ENCODE measurements around the gene PINLYP. TPM values are rescaled to one million over a fixed set of nuclear protein-coding genes. Genes with fewer than 3 reads are reported as not detected.

The PINLYP gene
- total and polyA plus RNA-seq, 2 of the 13 experiments (the other 11 are each of a cell fraction or from before 2014, with no cell fraction given) = 0.21 to 0.24 TPM

- TF ChIP-seq ZNF337 (CRISPR knock-in tag; IDR thresholded peaks at IDR 0.05; ENCODE audit: borderline replicate concordance, low read depth) (no peak), ZNF775 (CRISPR knock-in tag; IDR thresholded peaks at IDR 0.05; ENCODE audit: borderline replicate concordance) (no peak), HOXA9 (CRISPR knock-in tag; IDR thresholded peaks at IDR 0.05; ENCODE audit: borderline replicate concordance) (no peak), ZNF563 (CRISPR knock-in tag; IDR thresholded peaks at IDR 0.05) (0 out of 2 replicates have a peak, but pooled peaks have one; percentile 27), ZNF761 (CRISPR knock-in tag; conservative IDR thresholded peaks at IDR 0.05) (peak; percentile 24; the same call in 1 of the 2 replicates), SOX13 (IDR thresholded peaks at IDR 0.05) (no peak), SOX13 (CRISPR knock-in tag; conservative IDR thresholded peaks at IDR 0.05 in 1 of 2, IDR thresholded peaks at IDR 0.05 in 1 of 2) (no peak), ZNF569 (CRISPR knock-in tag; IDR thresholded peaks at IDR 0.05; ENCODE audit: borderline replicate concordance) (no peak), ZNF777 (CRISPR knock-in tag; IDR thresholded peaks at IDR 0.05) (no peak), BORCS8-MEF2B (CRISPR knock-in tag; IDR thresholded peaks at IDR 0.05) (0 out of 2 replicates have a peak, but pooled peaks have one; percentile 3), ZBTB26 (CRISPR knock-in tag; IDR thresholded peaks at IDR 0.05; ENCODE audit: borderline replicate concordance) (0 out of 2 replicates have a peak, but pooled peaks have one; percentile 16), THAP7 (CRISPR knock-in tag; IDR thresholded peaks at IDR 0.05) (0 out of 2 replicates have a peak, but pooled peaks have one; percentile 10), REPIN1 (CRISPR knock-in tag; IDR thresholded peaks at IDR 0.05; ENCODE audit: borderline replicate concordance, low read depth) (peak; percentile 44; the same call in 1 of the 2 replicates), PITX1 (CRISPR knock-in tag; IDR thresholded peaks at IDR 0.05) (0 out of 2 replicates have a peak, but pooled peaks have one; percentile 4), ZBTB3 (CRISPR knock-in tag; IDR thresholded peaks at IDR 0.05; ENCODE audit: borderline replicate concordance, low read depth) (no peak), ZFP36L2 (CRISPR knock-in tag; IDR thresholded peaks at IDR 0.05) (no peak), NFE2L2 (IDR thresholded peaks at IDR 0.05; ENCODE audit: low read length) (no peak), ZFY (CRISPR knock-in tag; IDR thresholded peaks at IDR 0.05) (0 out of 2 replicates have a peak, but pooled peaks have one; percentile 23), SYNCRIP (IDR thresholded peaks at IDR 0.05; ENCODE audit: insufficient read depth, low read depth, low read length) (no peak), RBM22 (optimal IDR thresholded peaks at IDR 0.05; ENCODE audit: low read length) (no peak), NCOA5 (CRISPR knock-in tag; IDR thresholded peaks at IDR 0.05) (no peak), RFX1 (IDR thresholded peaks at IDR 0.05) (no peak), SAP130 (CRISPR knock-in tag; IDR thresholded peaks at IDR 0.05; ENCODE audit: low read depth) (no peak), JARID2 (CRISPR knock-in tag; IDR thresholded peaks at IDR 0.05; ENCODE audit: insufficient replicate concordance) (no peak), NKX3-1 (CRISPR knock-in tag; IDR thresholded peaks at IDR 0.05) (no peak), ZNF790 (CRISPR knock-in tag; IDR thresholded peaks at IDR 0.05; ENCODE audit: borderline replicate concordance) (peak; percentile 42; the same call in 1 of the 2 replicates), ZNF367 (CRISPR knock-in tag; IDR thresholded peaks at IDR 0.05; ENCODE audit: borderline replicate concordance) (no peak)
Observed at GRCh38 chr19:43525836-43526771, 49.5 kb upstream of the PINLYP start (continued).

Measured in HepG2 (cell line).